Measurements from ENCODE around the gene IMMP2L.

IMMP2L gene

GRCh38 chr7:111056371-111056770 lies 505.9 kb downstream of the IMMP2L start:
- no peak for DNase-seq

DNA sequence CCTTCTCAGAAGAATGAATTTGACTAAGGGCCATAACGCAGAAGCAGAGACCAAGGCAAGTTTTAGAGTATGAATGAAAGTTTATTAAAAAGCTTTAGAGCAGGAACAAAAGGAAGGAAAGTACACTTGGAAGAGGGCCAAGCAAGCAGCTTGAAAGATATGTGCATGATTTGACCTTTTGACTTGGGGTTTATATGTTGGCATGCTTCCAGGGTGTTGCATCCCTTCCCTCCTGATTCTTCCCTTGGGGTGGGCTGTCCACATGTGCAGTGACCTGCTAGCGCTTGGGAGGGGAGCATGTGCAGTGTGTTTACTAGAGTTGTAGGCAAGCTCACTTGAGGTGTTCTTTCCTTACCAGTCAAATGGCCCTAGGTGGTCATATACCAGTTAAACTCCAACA lies 509.3 kb downstream of the IMMP2L start:
- no peak for DNase-seq

DNA sequence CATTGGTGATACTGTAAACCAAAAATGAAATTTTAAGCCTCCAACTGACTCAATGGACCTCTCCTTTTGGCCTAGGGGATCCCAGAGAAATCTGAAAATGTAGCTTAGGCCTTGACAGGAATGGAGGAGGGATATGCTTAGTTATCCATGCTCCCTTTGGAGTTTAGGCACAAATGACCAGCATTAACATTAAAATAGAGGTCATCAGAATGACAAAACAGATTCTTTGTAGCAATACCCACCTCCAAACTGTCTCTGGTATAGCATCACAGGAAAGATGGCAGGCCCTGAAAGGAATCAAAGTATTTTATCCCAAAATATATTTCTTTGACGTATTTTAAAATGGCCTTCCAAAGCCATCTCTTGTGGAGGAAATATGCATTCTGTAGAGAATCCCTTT lies 510.5 kb downstream of the IMMP2L start:
- no peak for DNase-seq

DNA sequence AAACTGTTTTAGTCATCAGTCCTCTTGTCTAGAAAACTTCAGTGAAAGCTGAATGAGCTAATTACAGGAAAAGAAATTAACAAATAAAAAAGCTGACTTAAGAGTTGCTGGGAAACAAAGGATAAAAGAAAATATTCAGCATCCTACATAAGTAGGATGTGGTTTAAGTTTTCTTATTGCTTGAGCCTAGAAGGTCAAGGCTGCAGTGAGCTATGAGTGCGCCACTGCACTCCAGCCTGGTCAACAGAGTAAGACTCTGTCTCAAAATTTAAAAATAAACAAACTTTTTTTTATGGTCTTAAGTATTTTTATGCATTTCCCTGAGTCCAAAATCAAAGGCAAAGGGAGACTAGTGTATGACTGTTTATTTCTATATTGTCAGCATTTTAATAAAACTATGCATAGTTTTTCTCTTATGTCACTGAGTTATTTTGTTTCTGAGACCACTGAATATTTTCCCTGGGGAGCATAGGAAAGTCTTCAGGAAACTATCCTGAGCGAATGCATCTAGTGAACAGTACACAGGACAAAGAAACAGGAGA lies 511.3 kb downstream of the IMMP2L start:
- no peak for DNase-seq

GRCh38 chr7:111049971-111050680 lies 512.2 kb downstream of the IMMP2L start:
- no peak for DNase-seq

- DNase-seq = no peak
Measured at GRCh38 chr7:111047595-111047994, 514.7 kb downstream of the IMMP2L start.

- DNase-seq = peak; percentile 60
Measured at GRCh38 chr7:111045449-111045848, 516.8 kb downstream of the IMMP2L start.

DNA sequence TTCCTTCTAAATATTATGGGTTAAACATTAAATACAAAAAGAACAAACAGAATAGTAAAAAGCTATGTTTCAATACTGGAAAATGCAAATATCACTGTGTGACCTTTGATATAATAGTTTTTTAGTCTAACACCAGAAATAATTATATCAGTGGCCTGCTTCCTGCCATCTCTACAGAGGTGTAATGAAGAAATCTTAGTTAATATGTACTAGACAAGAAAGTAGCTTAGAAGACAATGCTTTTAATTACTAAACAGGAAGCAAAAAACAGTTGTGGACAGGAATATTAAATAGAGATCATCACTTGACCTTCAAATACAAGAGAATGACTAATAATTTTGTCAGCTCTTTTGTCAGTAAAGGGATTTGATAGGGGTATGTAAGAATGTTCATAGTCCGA lies 518.7 kb downstream of the IMMP2L start:
- no peak for DNase-seq

GRCh38 chr7:111042842-111043241 lies 519.5 kb downstream of the IMMP2L start:
- DNase-seq = no peak

DNA sequence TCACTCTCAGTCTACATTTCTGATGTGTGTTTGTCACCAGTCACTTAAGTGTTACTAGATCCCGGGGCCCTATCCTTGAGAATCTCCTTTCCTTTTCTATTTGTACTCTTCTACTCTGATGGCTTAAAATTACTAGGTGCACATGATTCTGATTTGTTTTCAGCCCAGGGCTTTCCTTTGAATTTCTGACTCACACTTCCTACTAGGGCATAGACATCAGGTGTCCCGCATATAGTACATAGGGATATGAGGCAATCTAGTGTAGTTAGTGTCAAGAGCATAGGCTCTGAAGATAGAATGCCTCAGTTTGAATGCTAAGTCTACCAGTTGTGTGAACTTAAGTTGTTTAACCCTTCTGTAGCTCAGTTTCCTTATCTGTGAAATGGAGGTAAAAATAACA lies 520.7 kb downstream of the IMMP2L start:
- peak; percentile 11 for DNase-seq

GRCh38 chr7:111038185-111038584 lies 524.1 kb downstream of the IMMP2L start:
- no peak for DNase-seq

- DNase-seq = no peak
Measured at GRCh38 chr7:111031916-111032315, 530.4 kb downstream of the IMMP2L start.

- peak; percentile 46 for DNase-seq
Measured at GRCh38 chr7:111030336-111030735, 532.0 kb downstream of the IMMP2L start.

DNA sequence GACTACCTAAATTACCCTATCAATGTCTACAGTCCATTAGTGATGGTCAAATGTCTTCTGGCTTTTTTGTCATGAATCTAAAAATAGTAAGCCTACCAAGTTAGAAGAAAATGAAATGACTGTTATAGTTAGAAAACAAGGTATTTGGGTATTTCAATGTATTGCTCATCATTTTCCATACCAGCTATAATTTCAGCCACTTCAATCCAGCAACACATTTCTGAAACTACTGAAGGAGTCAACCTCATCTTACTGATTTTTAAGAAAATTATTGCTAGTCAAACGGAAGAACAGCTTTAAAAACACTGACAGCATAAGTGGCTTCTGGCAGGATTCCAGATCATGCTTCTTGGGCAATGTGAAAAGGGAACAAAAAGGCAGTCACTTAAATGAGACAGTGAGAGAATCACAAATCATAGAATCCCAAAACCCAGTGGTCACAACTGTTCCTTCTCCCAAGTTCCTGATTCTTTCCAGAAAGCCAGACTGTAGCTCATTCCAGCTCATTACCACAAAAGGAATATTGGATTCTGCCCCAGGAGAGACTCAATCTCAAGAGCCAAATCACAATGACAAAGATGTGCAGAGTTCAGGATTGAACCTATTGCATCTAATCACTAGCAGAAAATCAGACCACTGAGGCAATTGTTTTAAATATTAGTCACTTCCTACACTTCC lies 532.6 kb downstream of the IMMP2L start:
- DNase-seq = peak; percentile 67

- DNase-seq = no peak
Measured at GRCh38 chr7:111029141-111029572, 533.1 kb downstream of the IMMP2L start.

DNA sequence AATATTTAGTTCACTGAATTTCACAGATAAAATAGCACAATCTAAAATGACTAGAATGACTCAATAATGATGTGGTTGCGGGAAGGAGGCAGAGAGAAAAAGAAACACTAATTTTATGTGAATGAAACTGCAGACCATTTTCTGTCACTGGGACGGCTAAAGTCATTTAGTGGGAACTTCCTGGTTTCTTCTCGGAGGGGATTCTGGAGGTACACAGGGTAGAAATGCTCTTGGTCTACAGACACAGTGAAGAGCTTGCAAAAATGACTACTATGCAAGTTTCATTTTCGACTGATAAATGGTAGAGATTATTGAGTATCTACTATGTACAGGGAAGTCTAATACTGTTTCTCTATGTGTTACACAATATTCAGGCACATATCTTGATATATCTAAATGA lies 534.9 kb downstream of the IMMP2L start:
- DNase-seq = no peak

GRCh38 chr7:111026806-111027205 lies 535.5 kb downstream of the IMMP2L start:
- DNase-seq = no peak

GRCh38 chr7:111026343-111026742 lies 535.9 kb downstream of the IMMP2L start:
- no peak for DNase-seq

- DNase-seq = no peak
Measured at GRCh38 chr7:111025006-111025405, 537.3 kb downstream of the IMMP2L start.

- no peak for DNase-seq
Measured at GRCh38 chr7:111018960-111019736, 543.1 kb downstream of the IMMP2L start.

DNA sequence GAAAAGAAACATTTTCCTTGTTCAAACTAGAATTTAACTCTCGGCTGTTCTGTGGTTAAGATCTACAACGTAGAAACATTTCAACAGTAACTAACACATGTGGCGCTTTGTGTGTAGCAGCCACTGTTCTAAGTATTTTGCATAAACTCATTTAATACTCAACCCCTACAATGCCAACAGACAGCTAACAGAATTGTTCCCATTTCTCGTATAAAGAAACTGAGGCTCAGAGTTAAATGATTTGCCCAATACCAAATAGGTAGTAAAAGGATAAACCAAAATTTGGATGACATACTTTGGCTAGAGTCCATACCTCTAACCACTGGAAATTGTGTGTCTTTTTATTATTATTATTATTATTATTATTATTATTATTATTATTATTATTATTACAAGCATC lies 543.8 kb downstream of the IMMP2L start:
- DNase-seq = no peak

DNA sequence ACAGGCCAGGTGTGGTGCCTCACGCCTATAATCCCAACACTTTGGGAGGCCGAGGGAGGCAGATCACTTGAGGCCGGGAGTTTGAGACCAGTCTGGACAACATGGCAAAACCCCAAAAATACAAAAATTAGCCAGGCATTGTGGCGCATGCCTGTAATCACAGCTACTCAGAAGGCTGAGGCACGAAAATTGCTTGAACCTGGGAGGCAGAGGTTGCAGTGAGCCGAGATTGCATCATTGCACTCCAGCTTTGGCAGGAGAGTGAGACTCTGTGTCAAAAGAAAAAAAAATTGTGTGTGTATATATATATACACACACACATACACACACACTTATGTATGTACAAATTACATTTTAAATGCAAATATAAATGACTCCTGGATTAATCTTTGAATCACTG lies 548.2 kb downstream of the IMMP2L start:
- DNase-seq = peak; percentile 25
